ENCODE measurements around the gene NELFCD.

NELFCD gene

DNA sequence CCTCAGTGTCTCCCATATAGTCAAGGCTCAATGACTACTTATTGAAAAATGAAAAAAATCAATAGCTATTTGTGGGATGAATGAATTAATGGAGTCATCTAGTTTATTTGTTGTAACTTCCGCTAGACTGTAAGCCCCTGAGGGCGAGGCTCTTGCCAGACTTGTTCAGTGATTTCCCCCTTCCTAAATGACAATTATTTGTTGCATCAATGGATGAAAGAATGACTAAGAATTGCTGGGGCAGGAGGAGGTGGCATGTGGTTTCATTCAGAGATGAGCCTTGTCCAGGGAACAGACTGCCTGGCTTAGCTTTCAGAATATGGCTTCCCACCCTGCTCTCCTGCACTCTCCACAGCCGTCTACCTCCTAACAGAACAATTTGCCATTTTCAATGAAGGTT, 62.6 kb downstream of the NELFCD start:
- no peak for DNase-seq

DNA sequence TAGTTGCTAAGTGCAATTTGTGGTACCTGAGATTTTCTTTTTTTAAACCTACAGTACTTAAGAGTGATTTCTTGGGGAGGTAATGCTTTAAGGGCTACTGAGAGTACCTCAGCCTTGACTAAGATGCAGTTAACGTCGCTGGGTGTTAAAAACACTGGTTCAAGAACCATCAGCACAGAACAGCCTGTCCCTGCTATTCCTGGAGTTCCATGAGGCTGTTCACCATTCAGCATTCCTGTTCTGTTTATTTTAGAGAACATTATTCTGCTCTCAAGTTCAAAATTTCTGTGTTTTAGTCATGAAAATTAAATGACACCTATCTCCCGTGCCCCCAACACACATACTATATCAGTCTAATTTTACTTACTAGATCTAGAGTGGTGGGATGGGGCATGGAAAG, 63.2 kb downstream of the NELFCD start:
- DNase-seq, result no peak
